Mononuclear cell (primary cell): ENCODE measurements around the gene LAPTM5. TPM values are rescaled to one million over a fixed set of nuclear protein-coding genes. Genes with fewer than 3 reads are reported as not detected.

ENCODE experiments used
- H3K27me3 ChIP-seq: 2 replicates; pipeline ENCODE4 v1.6.0; 2011; ENCODE audit warnings: low read length, control low read depth; ENCODE audit not compliant: insufficient read depth
- H3K4me1 ChIP-seq: 2 replicates; pipeline ENCODE4 v1.5.1; 2011; ENCODE audit warnings: mild to moderate bottlenecking, low read length, control low read depth; ENCODE audit not compliant: insufficient read depth
- H3K4me3 ChIP-seq: 2 replicates; pipeline ENCODE4 v1.5.1; 2011; ENCODE audit warnings: mild to moderate bottlenecking, low read length, moderate library complexity
- H3K9me3 ChIP-seq: 2 replicates; pipeline ENCODE4 v1.5.1; 2011; ENCODE audit warnings: low read depth, mild to moderate bottlenecking, control low read depth, low read length
- total RNA-seq: library from RNA; depleted of rRNA; stranded (reverse); fragments of >200 nt; gene quantifications from one replicate; pipeline ENCODE4 v1.2.3, GENCODE V29; 2012

LAPTM5 gene
- total RNA-seq, 1 donor = 719 TPM

DNA sequence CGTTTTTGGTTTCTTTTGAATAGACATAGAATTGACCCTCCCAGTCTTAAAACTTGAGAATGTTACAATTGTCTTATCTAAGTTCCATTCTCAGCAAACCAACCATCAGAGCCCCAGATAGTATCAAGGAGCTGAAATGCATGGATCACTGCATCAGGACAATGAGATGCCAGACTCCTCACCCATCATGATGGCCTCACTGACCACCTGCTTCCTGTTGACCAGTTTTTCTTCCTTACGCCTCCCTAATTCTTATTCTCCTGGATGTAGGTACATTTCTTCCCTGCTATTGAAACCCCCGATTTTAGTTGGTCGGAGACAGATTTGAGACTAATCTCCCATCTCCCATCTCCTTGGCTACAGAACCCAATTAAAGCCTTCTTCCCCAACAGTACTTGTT, 51.9 kb downstream of the LAPTM5 start:
- Histone ChIP-seq H3K27me3 (no peaks in the 10 kb centered on the region), H3K4me3 (no peak overlapping the region), H3K4me1 (no peaks in the 10 kb centered on the region), H3K9me3 (no peaks in the 10 kb centered on the region)

- Histone ChIP-seq H3K4me3 (no peak overlapping the region), H3K27me3 (no peaks in the 10 kb centered on the region), H3K4me1 (no peaks in the 10 kb centered on the region), H3K9me3 (no peaks in the 10 kb centered on the region)
Measured at GRCh38 chr1:30704765-30705509, 52.6 kb downstream of the LAPTM5 start.

DNA sequence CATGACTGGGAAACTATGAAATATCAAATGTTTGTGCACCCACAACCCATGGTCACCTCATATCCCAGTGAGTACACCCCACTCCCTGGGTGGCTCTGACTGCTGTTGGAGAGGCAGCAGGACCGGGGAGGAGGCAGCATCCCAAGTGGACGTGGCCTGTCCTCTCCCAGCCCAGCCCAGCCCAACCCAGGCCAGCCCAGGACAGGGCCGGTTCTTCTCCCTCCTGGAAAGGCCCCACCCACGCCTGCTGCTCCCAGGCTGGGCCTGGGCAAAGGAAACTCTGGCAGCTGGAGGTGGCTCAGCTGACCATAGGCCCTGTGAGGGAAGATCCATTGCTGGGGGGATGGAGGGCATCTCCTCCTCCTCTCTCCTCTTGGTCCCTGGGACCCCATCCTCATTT, 53.3 kb downstream of the LAPTM5 start:
- H3K4me3 ChIP-seq = no peak overlapping the region
- H3K4me1 ChIP-seq = no peaks in the 10 kb centered on the region
- H3K27me3 ChIP-seq = no peaks in the 10 kb centered on the region
- no peaks in the 10 kb centered on the region for H3K9me3 ChIP-seq

DNA sequence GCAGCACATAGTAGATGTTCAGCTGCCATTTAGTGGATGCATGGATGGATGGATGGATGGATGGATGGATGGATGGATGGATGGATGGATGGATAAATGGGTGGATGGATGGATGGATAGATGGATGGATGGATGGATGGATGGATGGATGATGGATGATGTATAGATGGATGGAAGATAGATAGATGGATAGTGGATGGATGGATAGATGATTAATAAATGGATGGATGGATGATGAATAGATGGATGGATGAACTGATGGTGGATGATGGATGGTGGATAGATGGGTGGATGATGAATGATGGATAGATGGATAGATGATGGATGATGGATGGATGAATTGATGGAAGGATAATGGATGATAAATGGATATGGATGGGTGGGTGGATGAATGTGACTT, 54.8 kb downstream of the LAPTM5 start:
- no peak overlapping the region for H3K4me3 ChIP-seq
- H3K4me1 ChIP-seq = no peaks in the 10 kb centered on the region
- H3K9me3 ChIP-seq = no peaks in the 10 kb centered on the region
- H3K27me3 ChIP-seq = no peaks in the 10 kb centered on the region

- Histone ChIP-seq H3K4me3 (no peak overlapping the region), H3K27me3 (no peaks in the 10 kb centered on the region), H3K4me1 (no peaks in the 10 kb centered on the region), H3K9me3 (no peaks in the 10 kb centered on the region)
Measured at GRCh38 chr1:30701258-30701633, 56.3 kb downstream of the LAPTM5 start.

DNA sequence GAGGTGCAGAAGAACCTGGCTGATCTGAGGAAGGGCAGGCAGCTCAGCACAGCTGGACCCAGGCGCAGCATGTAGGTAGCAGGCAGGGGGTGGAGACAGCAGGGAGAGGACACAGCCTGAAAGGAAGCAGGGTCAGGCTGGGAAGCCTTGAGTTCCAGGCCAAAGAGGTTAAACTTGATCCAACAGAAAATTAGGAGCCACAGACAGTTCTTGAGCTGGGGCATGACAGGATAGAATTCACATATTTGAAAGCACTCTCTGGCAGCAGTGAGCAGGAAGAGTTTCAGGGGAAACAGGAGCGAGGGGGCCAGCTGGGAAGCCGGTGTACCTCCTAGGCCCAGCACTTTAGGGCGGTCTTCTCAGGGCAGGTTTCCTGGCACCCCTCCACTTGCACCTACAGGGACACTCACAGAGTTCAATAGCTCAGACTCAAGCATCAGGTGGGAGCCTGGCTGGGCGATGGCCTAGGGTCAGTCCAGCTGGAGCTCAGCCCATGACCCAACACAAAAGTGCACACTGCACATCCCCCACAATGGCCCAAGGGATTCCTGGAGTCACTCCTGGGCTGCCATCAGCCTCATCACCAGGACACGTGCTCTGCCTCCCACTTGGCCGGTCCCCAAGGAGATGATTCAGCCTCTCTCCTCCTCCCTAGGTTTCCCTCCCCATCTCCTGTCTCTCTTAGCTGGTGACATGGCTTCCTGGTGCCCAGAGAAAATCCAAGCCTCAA, 56.9 kb downstream of the LAPTM5 start:
- no peaks in the 10 kb centered on the region for H3K9me3 ChIP-seq
- H3K27me3 ChIP-seq = no peaks in the 10 kb centered on the region
- no peak overlapping the region for H3K4me3 ChIP-seq
- H3K4me1 ChIP-seq = no peaks in the 10 kb centered on the region

DNA sequence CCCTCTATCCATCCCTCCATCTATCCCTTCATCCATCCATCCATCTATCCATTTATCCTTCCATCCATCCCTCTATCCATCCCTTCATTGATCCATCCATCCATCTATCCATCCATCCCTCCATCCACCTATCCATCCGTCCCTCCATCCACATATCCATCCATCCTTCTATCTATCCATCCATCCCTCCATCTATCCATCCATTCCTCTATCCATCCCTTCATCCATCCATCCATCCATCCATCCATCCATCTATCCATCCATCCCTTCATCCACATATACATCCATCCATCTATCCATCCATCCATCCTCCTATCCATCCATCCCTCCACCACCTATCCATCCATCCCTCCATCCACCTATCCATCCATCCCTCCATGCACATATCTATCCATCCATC, 57.8 kb downstream of the LAPTM5 start:
- Histone ChIP-seq H3K27me3 (no peaks in the 10 kb centered on the region), H3K4me1 (no peaks in the 10 kb centered on the region), H3K9me3 (no peaks in the 10 kb centered on the region), H3K4me3 (no peak overlapping the region)

DNA sequence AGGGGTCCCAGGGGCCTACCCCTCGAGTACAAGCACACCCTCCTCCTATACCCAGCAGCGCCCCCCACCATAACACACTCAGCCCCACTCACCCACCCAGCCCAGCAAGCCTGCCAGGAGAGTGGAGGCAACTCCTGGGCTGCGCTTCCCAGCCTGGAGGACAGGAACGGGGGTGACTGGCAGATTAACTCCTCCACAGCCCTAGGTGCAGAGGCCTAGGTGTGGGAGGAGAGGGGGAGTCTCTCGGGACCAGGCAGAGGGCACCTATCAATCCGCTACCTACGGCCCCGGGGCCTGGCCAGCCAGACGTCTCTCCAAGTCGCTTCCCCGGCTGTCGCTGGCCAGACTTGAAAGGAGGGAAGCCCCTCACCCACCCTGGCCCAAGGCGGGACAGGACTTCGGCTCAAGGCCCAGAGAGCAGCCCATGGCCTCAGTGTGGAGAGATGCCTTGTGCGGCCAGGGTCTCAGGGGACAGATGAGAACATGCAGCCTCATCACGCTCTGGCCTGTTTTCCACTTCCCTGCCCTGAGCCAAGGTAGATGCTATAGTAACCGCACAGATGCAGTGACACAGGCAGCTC, 59.1 kb downstream of the LAPTM5 start:
- Histone ChIP-seq H3K27me3 (no peaks in the 10 kb centered on the region), H3K4me1 (no peaks in the 10 kb centered on the region), H3K4me3 (no peak overlapping the region)

DNA sequence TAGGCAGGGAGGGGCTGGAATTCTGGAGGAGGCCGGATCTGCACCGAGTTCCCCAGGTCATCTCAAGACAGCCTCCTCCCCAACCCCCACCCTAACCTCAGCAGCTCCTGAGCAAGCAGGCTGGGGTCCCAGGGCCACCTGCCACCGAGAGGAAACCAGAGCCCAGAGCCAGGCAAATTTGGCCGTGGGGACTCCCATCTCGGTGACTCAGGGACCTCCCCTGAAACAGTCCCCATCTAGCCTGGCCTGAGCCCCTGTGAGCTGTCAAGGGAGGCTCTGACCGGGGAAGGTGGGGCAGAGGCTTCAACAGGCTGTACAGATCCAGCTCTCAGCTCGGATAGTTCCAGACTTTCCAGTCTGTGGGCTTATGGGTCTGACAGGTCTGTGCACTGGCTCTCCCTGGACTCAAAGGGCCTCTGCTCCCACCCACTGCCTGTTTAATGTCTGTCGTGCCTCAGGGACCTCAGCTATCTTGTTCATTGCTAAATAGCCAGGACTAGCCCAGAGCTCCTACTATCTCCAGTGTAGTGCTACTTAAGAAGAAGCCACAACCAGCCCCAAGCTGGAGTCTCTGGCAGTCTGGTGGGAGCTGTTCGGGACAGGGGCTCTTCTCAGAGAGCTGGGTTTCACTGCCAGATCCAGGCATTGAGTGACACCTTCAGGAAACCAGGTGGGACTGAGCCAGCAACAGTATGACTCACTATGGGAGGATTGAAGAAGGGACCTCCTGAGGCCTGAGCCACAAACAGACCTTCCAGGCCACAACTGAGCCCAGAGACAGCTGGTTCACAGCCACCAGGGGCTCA, 59.8 kb downstream of the LAPTM5 start:
- no peaks in the 10 kb centered on the region for H3K27me3 ChIP-seq

More for the DNA sequence above, 59.1 kb downstream of the LAPTM5 start:
- H3K9me3 ChIP-seq = no peaks in the 10 kb centered on the region

DNA sequence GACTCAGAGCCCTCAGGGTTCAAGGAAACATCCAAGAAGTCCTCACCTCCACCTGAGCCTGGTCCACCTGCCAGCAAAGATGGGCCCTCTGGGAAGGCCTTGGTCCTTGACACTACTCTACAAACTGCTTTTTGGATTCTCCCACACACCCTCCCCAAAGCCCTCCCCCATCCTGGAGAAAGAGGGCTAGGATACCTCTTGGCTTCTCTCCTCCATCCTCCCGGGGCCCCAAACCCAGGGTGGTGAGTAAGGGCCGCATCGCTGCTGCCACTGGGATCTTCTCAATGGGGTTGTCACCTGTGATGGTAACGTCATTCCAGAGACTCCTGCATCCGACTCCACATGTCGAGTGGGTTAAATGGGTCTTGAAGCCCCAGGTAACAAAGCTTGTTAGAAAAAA, 60.7 kb downstream of the LAPTM5 start:
- no peaks in the 10 kb centered on the region for H3K27me3 ChIP-seq

More for the DNA sequence above, 59.8 kb downstream of the LAPTM5 start:
- no peaks in the 10 kb centered on the region for H3K9me3 ChIP-seq
- no peak overlapping the region for H3K4me3 ChIP-seq
- no peaks in the 10 kb centered on the region for H3K4me1 ChIP-seq

GRCh38 chr1:30695439-30695841, 62.1 kb downstream of the LAPTM5 start:
- no peak overlapping the region for H3K4me3 ChIP-seq
- H3K9me3 ChIP-seq = no peaks in the 10 kb centered on the region
- H3K4me1 ChIP-seq = no peaks in the 10 kb centered on the region
- no peaks in the 10 kb centered on the region for H3K27me3 ChIP-seq

More for the DNA sequence above, 60.7 kb downstream of the LAPTM5 start:
- H3K4me3 ChIP-seq = no peak overlapping the region
- H3K9me3 ChIP-seq = no peaks in the 10 kb centered on the region
- no peaks in the 10 kb centered on the region for H3K4me1 ChIP-seq

- no peaks in the 10 kb centered on the region for H3K4me1 ChIP-seq
- no peaks in the 10 kb centered on the region for H3K9me3 ChIP-seq
- no peak overlapping the region for H3K4me3 ChIP-seq
- H3K27me3 ChIP-seq = no peaks in the 10 kb centered on the region
Measured at GRCh38 chr1:30694280-30695175, 63.0 kb downstream of the LAPTM5 start.

GRCh38 chr1:30693822-30694221, 63.8 kb downstream of the LAPTM5 start:
- no peaks in the 10 kb centered on the region for H3K9me3 ChIP-seq
- H3K4me1 ChIP-seq = no peaks in the 10 kb centered on the region
- H3K27me3 ChIP-seq = no peaks in the 10 kb centered on the region
- no peak overlapping the region for H3K4me3 ChIP-seq

DNA sequence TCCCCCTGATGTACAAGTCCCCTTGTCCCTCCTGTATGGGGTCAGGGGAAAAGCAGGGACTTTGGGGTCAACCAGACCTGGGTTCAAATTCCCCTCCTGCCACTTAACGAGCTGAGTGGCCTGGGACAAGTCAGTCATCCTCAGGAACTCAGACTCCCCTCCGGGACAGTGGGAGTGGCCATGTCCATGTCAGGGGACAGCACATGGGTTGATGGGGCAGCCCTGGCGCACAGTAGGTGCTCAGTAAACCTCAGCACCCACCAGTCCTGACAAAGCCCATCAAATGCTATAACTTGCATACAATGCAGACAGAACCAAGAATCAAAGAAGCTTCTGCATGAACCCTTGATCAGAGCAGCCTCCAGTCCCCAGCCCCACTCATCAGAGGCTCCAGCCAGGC, 64.2 kb downstream of the LAPTM5 start:
- Histone ChIP-seq H3K4me1 (no peaks in the 10 kb centered on the region), H3K9me3 (no peaks in the 10 kb centered on the region), H3K27me3 (no peaks in the 10 kb centered on the region), H3K4me3 (no peak overlapping the region)
